Measurements from ENCODE around the gene PRDM9. TPM values are rescaled to one million over a fixed set of nuclear protein-coding genes. Genes with fewer than 3 reads are reported as not detected.

The PRDM9 gene
- not detected in 2 replicates for total RNA-seq

GRCh38 chr5:23507278-23507685 is at the start of gene PRDM9:
Gene PRDM9 (plus strand): TSS chr5:23507609. CDS start chr5:23509034, 1,425 bp downstream.

Data from thoracic aorta endothelial cell (primary cell).